HepG2 (cell line): ENCODE measurements around the gene CIAO2B. TPM values are rescaled to one million over a fixed set of nuclear protein-coding genes. Genes with fewer than 3 reads are reported as not detected.

ENCODE experiments used
- ARID4A ChIP-seq: sonication (generic); formaldehyde crosslinking; IDR thresholded peaks from 2 replicates; pipeline ENCODE4 v1.5.0; 2020; ENCODE audit warnings: mild to moderate bottlenecking, missing genetic modification reagents, borderline replicate concordance
- BHLHE40 ChIP-seq: IDR thresholded peaks from 2 replicates; pipeline ENCODE4 v1.6.1; 2011; ENCODE audit warnings: low read length, improper control_type of control experiment
- HNRNPLL ChIP-seq: fragments of 200-400 bp; formaldehyde crosslinking; IDR thresholded peaks from 2 replicates; pipeline ENCODE4 v1.6.1; 2017; ENCODE audit warnings: mild to moderate bottlenecking, low read depth, low read length; ENCODE audit not compliant: poor library complexity, severe bottlenecking
- PATZ1 ChIP-seq: sonication (generic); formaldehyde crosslinking; IDR thresholded peaks from 2 replicates; pipeline ENCODE4 v1.4.0; 2020; ENCODE audit warnings: missing genetic modification reagents
- USF2 ChIP-seq, 2 experiments: sonication (generic) in 1 of 2; formaldehyde crosslinking in 1 of 2; IDR thresholded peaks; 2 replicates each; pipeline versions ENCODE4 v1.5.1 to v1.6.1; 2011 to 2020; ENCODE audit warnings: borderline replicate concordance in 1 of 2, low read depth in 1 of 2, low read length in 1 of 2, mild to moderate bottlenecking in 1 of 2, missing genetic modification reagents in 1 of 2, moderate library complexity in 1 of 2
- ZNF407 ChIP-seq: sonication (generic); formaldehyde crosslinking; IDR thresholded peaks from one replicate; pipeline ENCODE4 v1.5.1; 2020; ENCODE audit warnings: mild to moderate bottlenecking, missing genetic modification reagents; ENCODE audit errors: not compliant biosample characterization
- ZNF710 ChIP-seq: sonication (generic); formaldehyde crosslinking; IDR thresholded peaks from 2 replicates; pipeline ENCODE4 v1.5.0; 2020; ENCODE audit warnings: mild to moderate bottlenecking, missing genetic modification reagents, borderline replicate concordance
- polyA plus RNA-seq, 8 experiments: library from polyadenylated mRNA; depleted of rRNA in 3 of 8; stranded (reverse) in 7 of 8; unstranded in 1 of 8; fragments of >200 nt; fragmentation: Illumina TruSeq in 4 of 8; extraction: Trizol in 4 of 8; gene quantifications; 2 replicates each; pipeline versions ENCODE4 v1.2.1 to v1.2.3, GENCODE V29; 2011 to 2016; ENCODE audit warnings: low read depth in 4 of 8, missing spikeins in 1 of 8, mixed read lengths in 1 of 8; ENCODE audit not compliant: insufficient read depth in 1 of 8
- total RNA-seq, 5 experiments: library from RNA; depleted of rRNA; stranded (reverse); fragments of >200 nt; fragmentation: Illumina TruSeq; extraction: Trizol; gene quantifications; 2 replicates each; pipeline ENCODE4 v1.2.3, GENCODE V29; 2016; ENCODE audit warnings: low read depth in 1 of 5

Gene CIAO2B
- total and polyA plus RNA-seq, 2 of the 13 experiments (the other 11 are each of a cell fraction or from before 2014, with no cell fraction given) = 157 to 293 TPM

GRCh38 chr16:66925322-66925840 is 8.8 kb downstream of the CIAO2B start, which contains the start of gene RRAD (continued):
- TF ChIP-seq ZNF407 (peak; percentile 46), HNRNPLL (peak; percentile 34), BHLHE40 (no peak), ZNF710 (CRISPR knock-in tag) (peak; percentile 45; the same call in 1 of the 2 replicates), ARID4A (CRISPR knock-in tag) (0 out of 2 replicates have a peak, but pooled peaks have one; percentile 46), USF2 (IDR thresholded peaks at IDR 0.05; ENCODE audit: low read depth, low read length) (no peak), USF2 (CRISPR knock-in tag; IDR thresholded peaks at IDR 0.05; ENCODE audit: borderline replicate concordance) (no peak), PATZ1 (CRISPR knock-in tag) (peak; percentile 23; the same call in 1 of the 2 replicates)
